ENCODE measurements around the gene DBF4.
"Not testable (repeated sequence)": the region's sequence is repeated elsewhere in the genome, so short reads cannot be mapped to it uniquely, and the experiment has no call there.

Gene DBF4, protein sequence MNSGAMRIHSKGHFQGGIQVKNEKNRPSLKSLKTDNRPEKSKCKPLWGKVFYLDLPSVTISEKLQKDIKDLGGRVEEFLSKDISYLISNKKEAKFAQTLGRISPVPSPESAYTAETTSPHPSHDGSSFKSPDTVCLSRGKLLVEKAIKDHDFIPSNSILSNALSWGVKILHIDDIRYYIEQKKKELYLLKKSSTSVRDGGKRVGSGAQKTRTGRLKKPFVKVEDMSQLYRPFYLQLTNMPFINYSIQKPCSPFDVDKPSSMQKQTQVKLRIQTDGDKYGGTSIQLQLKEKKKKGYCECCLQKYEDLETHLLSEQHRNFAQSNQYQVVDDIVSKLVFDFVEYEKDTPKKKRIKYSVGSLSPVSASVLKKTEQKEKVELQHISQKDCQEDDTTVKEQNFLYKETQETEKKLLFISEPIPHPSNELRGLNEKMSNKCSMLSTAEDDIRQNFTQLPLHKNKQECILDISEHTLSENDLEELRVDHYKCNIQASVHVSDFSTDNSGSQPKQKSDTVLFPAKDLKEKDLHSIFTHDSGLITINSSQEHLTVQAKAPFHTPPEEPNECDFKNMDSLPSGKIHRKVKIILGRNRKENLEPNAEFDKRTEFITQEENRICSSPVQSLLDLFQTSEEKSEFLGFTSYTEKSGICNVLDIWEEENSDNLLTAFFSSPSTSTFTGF

DNA sequence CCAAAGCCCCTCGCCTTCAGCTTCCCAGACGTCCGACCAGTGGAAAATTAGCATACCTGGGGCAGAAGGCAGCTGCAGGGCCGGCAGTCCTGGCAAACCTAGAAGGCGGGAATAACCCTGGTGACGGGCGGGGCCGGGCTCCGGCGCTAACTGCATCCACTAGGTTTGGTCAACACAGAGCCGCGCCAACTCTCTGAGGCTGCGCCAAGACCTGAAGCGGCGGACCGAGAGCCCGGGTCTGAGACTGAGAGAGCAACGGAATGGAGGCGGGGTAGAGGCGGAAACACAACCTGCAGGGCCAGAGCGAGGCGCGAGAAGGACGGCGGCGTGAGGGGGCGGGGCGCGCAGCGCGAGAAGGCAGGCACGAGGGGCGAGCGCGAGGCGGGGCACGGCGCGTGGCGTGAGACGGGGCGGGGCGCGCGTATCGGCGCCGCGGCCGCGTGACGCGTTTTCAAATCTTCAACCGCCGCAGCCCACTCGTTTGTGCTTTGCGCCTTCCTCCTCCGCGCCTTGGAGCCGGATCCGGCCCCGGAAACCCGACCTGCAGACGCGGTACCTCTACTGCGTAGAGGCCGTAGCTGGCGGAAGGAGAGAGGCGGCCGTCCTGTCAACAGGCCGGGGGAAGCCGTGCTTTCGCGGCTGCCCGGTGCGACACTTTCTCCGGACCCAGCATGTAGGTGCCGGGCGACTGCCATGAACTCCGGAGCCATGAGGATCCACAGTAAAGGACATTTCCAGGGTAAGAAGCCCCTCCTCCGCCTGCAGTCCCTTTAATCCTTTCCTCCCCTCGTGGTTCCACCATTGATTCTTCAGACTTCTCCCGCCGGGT, at the start of gene DBF4, which contains the start of gene SLC25A40:
TSS of gene DBF4 (plus strand) at position 454 of the 829 bp plus-strand sequence. CDS start at position 694, 240 bp downstream.
TSS of gene SLC25A40 (minus strand) at position 321 of the 829 bp plus-strand sequence. CDS start 17,633 bp downstream, outside the sequence.
- DNase-seq: peak; percentile 97

- not testable (repeated sequence) for DNase-seq
Observed at GRCh38 chr7:87828383-87828782, 47.9 kb upstream of the DBF4 start.

- DNase-seq: no peak
Observed at GRCh38 chr7:87831097-87831496, 45.2 kb upstream of the DBF4 start.

GRCh38 chr7:87833130-87833529, 43.2 kb upstream of the DBF4 start:
- DNase-seq: no peak

DNA sequence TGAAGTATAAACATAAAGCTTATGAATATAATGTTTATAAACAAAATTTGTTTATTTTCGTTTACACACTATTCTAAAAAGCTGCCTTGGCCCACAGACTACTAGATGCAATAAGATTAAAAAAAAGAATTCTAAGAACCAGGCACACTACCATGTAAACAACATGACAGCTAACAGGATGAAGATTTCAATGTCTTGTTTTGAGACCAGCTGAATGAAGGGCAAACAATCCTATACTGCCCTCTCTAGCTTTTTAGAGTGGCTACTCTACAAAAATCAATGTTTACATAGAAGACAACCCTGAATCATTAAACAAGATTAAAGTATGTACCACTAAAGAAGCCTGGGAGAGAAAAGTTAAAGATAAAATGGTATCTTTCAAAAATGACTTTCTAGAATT, 38.7 kb upstream of the DBF4 start:
- DNase-seq: no peak

DNA sequence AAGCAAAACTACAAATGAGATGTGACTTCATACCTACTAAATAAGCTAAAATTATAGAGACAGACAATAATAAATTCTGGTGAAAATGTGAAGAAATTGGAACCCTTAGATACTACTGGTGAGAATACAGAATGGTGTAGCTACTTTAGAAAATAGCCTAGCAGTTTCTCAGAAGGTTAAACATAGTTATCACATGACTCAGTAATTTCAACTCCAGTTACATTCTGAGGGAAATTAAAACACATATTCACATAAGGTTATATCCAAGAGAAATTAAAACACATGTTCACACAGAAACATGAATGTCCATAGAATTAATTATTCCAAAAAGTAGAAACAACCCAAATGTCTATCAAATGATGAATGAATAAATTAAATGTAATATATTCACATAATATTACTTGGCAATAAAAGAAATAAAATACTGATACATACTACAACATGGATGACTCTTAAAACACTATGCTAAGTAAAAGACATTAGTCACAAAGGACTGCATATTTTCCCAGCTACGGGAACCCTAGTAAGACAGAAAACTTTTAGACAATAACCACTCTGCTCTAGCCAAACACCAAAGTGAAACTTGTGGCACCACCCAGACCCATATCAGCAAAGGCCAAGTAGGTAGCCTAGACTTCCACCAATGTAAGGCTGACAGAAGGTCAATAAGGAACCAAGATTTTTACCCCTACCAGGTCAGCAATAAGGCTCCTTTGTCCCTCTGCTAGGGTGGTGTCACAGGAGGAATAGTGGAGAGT, 25.3 kb upstream of the DBF4 start:
- DNase-seq: no peak

DNA sequence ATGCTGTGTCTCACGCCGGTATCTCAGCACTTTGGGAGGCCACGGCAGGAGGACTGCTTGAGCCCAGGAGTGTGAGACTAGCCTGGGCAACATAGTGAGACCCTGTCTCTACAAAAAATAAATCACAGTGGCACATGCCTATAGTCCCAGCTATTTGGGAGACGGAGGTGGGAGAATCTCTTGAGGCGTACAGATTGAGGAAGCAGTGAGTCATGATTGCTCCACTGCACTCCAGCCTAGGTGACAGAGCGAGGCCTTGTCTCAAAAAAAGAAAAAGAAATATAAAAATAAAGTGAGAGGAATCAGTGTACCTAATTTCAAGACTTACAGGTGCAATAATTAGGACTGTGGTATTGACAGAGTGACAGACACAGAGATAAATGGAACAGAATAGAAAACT, 24.0 kb upstream of the DBF4 start:
- no peak for DNase-seq

GRCh38 chr7:87853237-87853864, 22.9 kb upstream of the DBF4 start:
- DNase-seq: no peak

- no peak for DNase-seq
Observed at GRCh38 chr7:87858417-87859100, 17.7 kb upstream of the DBF4 start.

GRCh38 chr7:87866089-87866488, 10.2 kb upstream of the DBF4 start:
- DNase-seq: no peak

- DNase-seq: not testable (repeated sequence)
Observed at GRCh38 chr7:87866533-87866932, 9.8 kb upstream of the DBF4 start.

- DNase-seq: no peak
Observed at GRCh38 chr7:87870471-87870870, 5.8 kb upstream of the DBF4 start.

- no peak for DNase-seq
Observed at GRCh38 chr7:87872346-87872745, 3.9 kb upstream of the DBF4 start.

- DNase-seq: not testable (repeated sequence)
Observed at GRCh38 chr7:87873328-87873727, 3.0 kb upstream of the DBF4 start.

GRCh38 chr7:87874066-87874465, 2.2 kb upstream of the DBF4 start:
- DNase-seq: no peak

- DNase-seq: peak; percentile 18
Observed at GRCh38 chr7:87875151-87876039, 898 bp upstream of the DBF4 start.

- DNase-seq: no peak
Observed at GRCh38 chr7:87876869-87877234, 559 bp downstream of the DBF4 start.

DNA sequence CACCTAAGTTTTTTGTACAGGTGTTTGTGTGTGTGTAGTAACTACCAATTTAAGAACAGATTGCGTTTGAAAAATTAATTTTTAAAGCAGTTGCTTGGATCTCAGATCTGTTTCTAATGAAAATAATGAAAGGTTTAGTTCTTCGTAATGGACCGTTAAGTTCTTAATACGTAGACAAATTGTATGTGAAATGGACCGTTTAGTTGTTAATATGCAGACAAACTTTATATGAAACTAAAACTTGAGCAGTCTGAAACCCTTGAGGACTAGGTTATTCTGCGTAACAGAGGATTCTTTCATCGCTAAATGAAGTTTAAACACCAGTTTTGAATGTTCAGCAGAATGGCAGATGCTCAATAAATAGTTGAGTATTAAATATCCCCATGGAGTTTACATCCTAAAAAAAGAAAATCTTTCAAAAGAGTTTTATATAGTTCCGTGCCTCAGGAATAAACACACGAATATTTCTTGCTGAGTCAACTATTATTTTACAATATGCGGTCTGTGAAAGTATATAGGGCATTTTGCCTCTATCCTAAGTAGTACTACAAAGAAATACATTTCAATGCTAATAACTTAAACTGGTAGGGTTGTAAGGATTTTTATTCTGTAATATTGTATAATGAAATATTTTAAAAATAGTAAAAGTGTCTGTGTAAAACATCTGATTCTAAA, 1.2 kb downstream of the DBF4 start:
- DNase-seq: no peak

- DNase-seq: no peak
Observed at GRCh38 chr7:87878208-87878735, 2.0 kb downstream of the DBF4 start.
